Liver (tissue), 9 donors: ENCODE data around the gene LSM5. TPM values are rescaled to one million over a fixed set of nuclear protein-coding genes. Genes with fewer than 3 reads are reported as not detected.

Experiments used
- DNase-seq: peaks from one replicate; pipeline ENCODE4 v3.0.0-alpha.2; 2017; ENCODE audit warnings: low spot score
- H3K27ac ChIP-seq, 2 donors: one replicate each; pipeline ENCODE4 v1.7.0; 2013; ENCODE audit warnings: inconsistent platforms in 2 of 2, low read length in 2 of 2, control low read depth in 1 of 2, low read depth in 1 of 2, mild to moderate bottlenecking in 1 of 2
- H3K27me3 ChIP-seq, 4 donors: one replicate each; pipeline versions ENCODE4 v1.6.1 to v1.7.0; 2013; ENCODE audit warnings: low read length in 3 of 4, inconsistent platforms in 1 of 4, mild to moderate bottlenecking in 1 of 4, moderate library complexity in 1 of 4; ENCODE audit not compliant: control insufficient read depth in 4 of 4, insufficient read depth in 4 of 4
- H3K36me3 ChIP-seq, 4 donors: one replicate each; pipeline versions ENCODE4 v1.6.1 to v1.7.0; 2013; ENCODE audit warnings: low read length in 3 of 4, mild to moderate bottlenecking in 3 of 4, low read depth in 1 of 4, moderate library complexity in 1 of 4; ENCODE audit not compliant: control insufficient read depth in 4 of 4, insufficient read depth in 3 of 4
- H3K4me1 ChIP-seq, 4 donors: one replicate each; pipeline versions ENCODE4 v1.6.1 to v1.7.0; 2013; ENCODE audit warnings: low read length in 3 of 4, mild to moderate bottlenecking in 3 of 4, moderate library complexity in 1 of 4; ENCODE audit not compliant: control insufficient read depth in 4 of 4, insufficient read depth in 4 of 4
- H3K4me3 ChIP-seq, 3 donors: one replicate each; pipeline versions ENCODE4 v1.6.1 to v1.7.0; 2013; ENCODE audit warnings: low read length in 3 of 3, control low read depth in 1 of 3, low read depth in 1 of 3, mild to moderate bottlenecking in 1 of 3
- H3K9ac ChIP-seq, 2 donors: one replicate each; pipeline ENCODE4 v1.7.0; 2013; ENCODE audit warnings: low read length in 2 of 2, mild to moderate bottlenecking in 2 of 2, moderate library complexity in 2 of 2, control low read depth in 1 of 2, low read depth in 1 of 2
- H3K9me3 ChIP-seq, 4 donors: one replicate each; pipeline versions ENCODE4 v1.6.1 to v1.7.0; 2013; ENCODE audit warnings: low read length in 3 of 4; ENCODE audit not compliant: control insufficient read depth in 4 of 4
- EGR1 ChIP-seq, 2 donors: IDR thresholded peaks; 2 replicates each; pipeline ENCODE4 v1.6.1; 2016 to 2018; ENCODE audit warnings: antibody characterized with exemption in 2 of 2, low read depth in 2 of 2
- FOXA1 ChIP-seq: IDR thresholded peaks from 2 replicates; pipeline ENCODE4 v1.6.1; 2016; ENCODE audit warnings: antibody characterized with exemption
- GABPA ChIP-seq, 2 donors: IDR thresholded peaks in 1 of 2; conservative IDR thresholded peaks in 1 of 2; 2 replicates each; pipeline ENCODE4 v1.6.1; 2016; ENCODE audit warnings: antibody characterized with exemption in 2 of 2, mild to moderate bottlenecking in 1 of 2, moderate library complexity in 1 of 2
- HNF4G ChIP-seq: IDR thresholded peaks from 2 replicates; pipeline ENCODE4 v1.6.1; 2016; ENCODE audit warnings: antibody characterized with exemption
- NR2F2 ChIP-seq: IDR thresholded peaks from 2 replicates; pipeline ENCODE4 v1.6.1; 2016; ENCODE audit warnings: antibody characterized with exemption
- RAD21 ChIP-seq, 2 donors: IDR thresholded peaks; 2 replicates each; pipeline ENCODE4 v1.6.1; 2016; ENCODE audit warnings: antibody characterized with exemption in 2 of 2, mild to moderate bottlenecking in 2 of 2
- REST ChIP-seq: IDR thresholded peaks from 2 replicates; pipeline ENCODE4 v1.6.1; 2016; ENCODE audit warnings: antibody characterized with exemption, mild to moderate bottlenecking
- SP1 ChIP-seq: IDR thresholded peaks from 2 replicates; pipeline ENCODE4 v1.6.1; 2018; ENCODE audit warnings: antibody characterized with exemption, mild to moderate bottlenecking
- YY1 ChIP-seq: IDR thresholded peaks from 2 replicates; pipeline ENCODE4 v1.6.1; 2016; ENCODE audit warnings: antibody characterized with exemption, mild to moderate bottlenecking
- ZBTB33 ChIP-seq: IDR thresholded peaks from 2 replicates; pipeline ENCODE4 v1.6.1; 2016; ENCODE audit warnings: antibody characterized with exemption
- WGBS: extraction: QIAGEN DNeasy Blood & Tissue Kit; methylation state at CpG from one replicate; pipeline ENCODE4 v1.1.7; 2013; 5-methylcytosine and 5-hydroxymethylcytosine counted together
- polyA plus RNA-seq, 2 donors: library from polyadenylated mRNA; stranded (reverse) in 1 of 2; unstranded in 1 of 2; fragments of 200-250 nt in 1 of 2; fragments of >200 nt in 1 of 2; fragmentation: Nextera tagmentation in 1 of 2; extraction: Ambion mirVana in 1 of 2; gene quantifications; one replicate each; pipeline versions ENCODE4 v1.2.1 to v1.2.3, GENCODE V29; 2013 to 2015
- total RNA-seq, 2 donors: library from RNA; depleted of rRNA; stranded (reverse); fragments of >200 nt; gene quantifications; one replicate each; pipeline ENCODE4 v1.2.3, GENCODE V29; 2014
- TF ChIP-seq, protein P1 (sequence below): IDR thresholded peaks from 2 replicates; pipeline ENCODE4 v1.6.1; 2016; ENCODE audit warnings: antibody characterized with exemption
- TF ChIP-seq, protein P2 (sequence below): fragments of 150-350 bp; IDR thresholded peaks from 2 replicates; pipeline ENCODE4 v1.5.1; 2017; ENCODE audit warnings: improper control_type of control experiment, low read depth, low read length; ENCODE audit not compliant: missing input control
- donor health status: healthy.
- donor health status: healthy.
- donor health status: healthy.
- donor health status: healthy.
- donor health status: healthy.

LSM5 gene
- total and polyA plus RNA-seq, 4 donors: 6.0 to 74.1 (median 25.8) TPM

DNA sequence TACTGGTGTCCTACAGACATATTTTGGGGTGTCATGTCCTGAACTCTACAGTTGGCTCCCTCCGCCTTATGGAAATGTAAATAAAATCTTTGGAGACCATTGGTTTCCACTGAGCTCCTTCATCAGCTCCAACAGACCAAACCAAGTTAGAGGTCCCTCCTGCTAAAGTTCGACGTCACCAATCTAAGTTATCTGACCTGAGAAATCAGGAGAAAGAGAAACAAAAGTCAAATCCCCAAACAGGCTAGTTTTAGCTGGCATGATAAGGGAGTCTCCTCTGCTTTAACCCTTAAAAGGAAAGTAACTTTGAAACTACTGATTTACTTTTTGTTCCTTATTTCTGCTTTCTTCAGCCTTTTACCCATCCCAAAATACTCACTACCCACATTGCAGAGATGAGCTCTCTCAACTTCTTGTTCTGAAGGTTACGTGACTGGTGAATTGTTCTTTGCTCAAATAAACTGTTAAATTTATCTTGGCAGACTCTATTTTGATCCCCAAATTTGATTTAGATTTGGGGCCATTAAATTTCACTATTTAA is 45.1 kb upstream of the LSM5 start:
- WGBS: 79% methylated on average over 4 of the region's 4 CpGs
- no peaks in the 10 kb centered on the region for H3K9me3 ChIP-seq
- no peak for DNase-seq
- H3K9ac ChIP-seq: no peak overlapping the region
- H3K4me1 ChIP-seq: peaks cover 0 to 1% (median 0%) of the 10 kb centered on the region in 4 donors
- no peaks in the 10 kb centered on the region for H3K27me3 ChIP-seq
- H3K4me3 ChIP-seq: no peak overlapping the region
- peaks cover 0 to 2% (median 0%) of the 10 kb centered on the region in 4 donors for H3K36me3 ChIP-seq
- no peak overlapping the region for H3K27ac ChIP-seq
- TF ChIP-seq SP1: no peak

GRCh38 chr7:32533276-32534029 is 43.3 kb upstream of the LSM5 start:
- no peak for DNase-seq
- Histone ChIP-seq H3K4me3 (no peak overlapping the region), H3K4me1 (peaks cover 0 to 1% (median 0%) of the 10 kb centered on the region in 4 donors), H3K27me3 (no peaks in the 10 kb centered on the region), H3K27ac (no peak overlapping the region), H3K9me3 (no peaks in the 10 kb centered on the region), H3K36me3 (peaks cover 0 to 2% (median 0%) of the 10 kb centered on the region in 4 donors), H3K9ac (no peak overlapping the region)
- 74% methylated on average over 8 of the region's 8 CpGs for WGBS
- TF ChIP-seq HNF4G (no peak), REST (no peak), ZBTB33 (no peak), EGR1 (IDR thresholded peaks at IDR 0.05; ENCODE audit: low read depth in 2 of 2) (no peak), FOXA1 (no peak), NR2F2 (no peak)

- Histone ChIP-seq H3K9ac (no peak overlapping the region), H3K36me3 (peaks cover 0 to 2% (median 0%) of the 10 kb centered on the region in 4 donors), H3K9me3 (no peaks in the 10 kb centered on the region), H3K4me1 (peaks cover 0 to 1% (median 0%) of the 10 kb centered on the region in 4 donors), H3K27ac (no peak overlapping the region), H3K4me3 (no peak overlapping the region), H3K27me3 (no peaks in the 10 kb centered on the region)
- no peak for TF ChIP-seq YY1
- TF ChIP-seq, protein P1, sequence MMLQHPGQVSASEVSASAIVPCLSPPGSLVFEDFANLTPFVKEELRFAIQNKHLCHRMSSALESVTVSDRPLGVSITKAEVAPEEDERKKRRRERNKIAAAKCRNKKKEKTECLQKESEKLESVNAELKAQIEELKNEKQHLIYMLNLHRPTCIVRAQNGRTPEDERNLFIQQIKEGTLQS: no peak
- TF ChIP-seq, protein P2, sequence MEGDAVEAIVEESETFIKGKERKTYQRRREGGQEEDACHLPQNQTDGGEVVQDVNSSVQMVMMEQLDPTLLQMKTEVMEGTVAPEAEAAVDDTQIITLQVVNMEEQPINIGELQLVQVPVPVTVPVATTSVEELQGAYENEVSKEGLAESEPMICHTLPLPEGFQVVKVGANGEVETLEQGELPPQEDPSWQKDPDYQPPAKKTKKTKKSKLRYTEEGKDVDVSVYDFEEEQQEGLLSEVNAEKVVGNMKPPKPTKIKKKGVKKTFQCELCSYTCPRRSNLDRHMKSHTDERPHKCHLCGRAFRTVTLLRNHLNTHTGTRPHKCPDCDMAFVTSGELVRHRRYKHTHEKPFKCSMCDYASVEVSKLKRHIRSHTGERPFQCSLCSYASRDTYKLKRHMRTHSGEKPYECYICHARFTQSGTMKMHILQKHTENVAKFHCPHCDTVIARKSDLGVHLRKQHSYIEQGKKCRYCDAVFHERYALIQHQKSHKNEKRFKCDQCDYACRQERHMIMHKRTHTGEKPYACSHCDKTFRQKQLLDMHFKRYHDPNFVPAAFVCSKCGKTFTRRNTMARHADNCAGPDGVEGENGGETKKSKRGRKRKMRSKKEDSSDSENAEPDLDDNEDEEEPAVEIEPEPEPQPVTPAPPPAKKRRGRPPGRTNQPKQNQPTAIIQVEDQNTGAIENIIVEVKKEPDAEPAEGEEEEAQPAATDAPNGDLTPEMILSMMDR: no peak
- TF ChIP-seq SP1: no peak
- TF ChIP-seq RAD21 (IDR thresholded peaks at IDR 0.05): no peak
- TF ChIP-seq FOXA1: no peak
- TF ChIP-seq GABPA (IDR thresholded peaks at IDR 0.05 in 1 of 2, conservative IDR thresholded peaks at IDR 0.05 in 1 of 2): no peak
- TF ChIP-seq ZBTB33: no peak
- no peak for TF ChIP-seq EGR1 (IDR thresholded peaks at IDR 0.05; ENCODE audit: low read depth in 2 of 2)
- DNase-seq: no peak
- WGBS: 92% methylated on average over 5 of the region's 5 CpGs
These were observed 42.5 kb upstream of the LSM5 start for GRCh38 chr7:32532716-32533115.
